D721Med (cell line): ENCODE results near the gene PRKG1.

Experiments
- DNase-seq: peaks from one replicate; pipeline ENCODE4 v3.0.0; 2011; ENCODE audit warnings: low spot score; ENCODE audit not compliant: insufficient read length
- FAIRE-seq: peaks from 2 replicates; lab custom pipeline; 2011; peaks lifted over from hg19 to GRCh38; lab: Jason Lieb, UNC
- TF ChIP-seq, protein P1 (sequence below): IDR thresholded peaks from 2 replicates; pipeline ENCODE4 v1.5.1; 2012; ENCODE audit warnings: mild to moderate bottlenecking, control low read depth; ENCODE audit not compliant: insufficient read depth; ENCODE audit errors: missing control alignments

PRKG1 gene

DNA sequence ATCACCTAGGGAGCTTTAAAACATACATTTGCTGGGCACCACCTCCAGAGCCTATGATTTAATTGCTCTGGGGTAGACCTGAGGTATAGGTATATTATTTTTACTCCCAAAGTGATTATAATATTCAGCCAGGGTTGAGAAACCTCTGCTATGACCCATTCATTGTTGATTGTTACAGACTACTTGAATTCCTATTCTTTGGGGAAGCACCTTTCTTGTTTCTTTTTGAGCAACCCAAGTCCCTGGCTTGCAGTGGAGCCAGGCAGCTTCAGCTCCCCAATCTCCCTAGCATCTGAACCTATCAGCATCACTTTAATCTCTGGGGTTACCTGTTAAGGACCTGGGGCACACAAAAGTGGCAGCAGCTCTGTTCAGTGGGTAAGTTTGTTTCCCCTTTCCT is 8.6 kb downstream of the PRKG1 start:
- no peak for FAIRE-seq
- TF ChIP-seq, protein P1, sequence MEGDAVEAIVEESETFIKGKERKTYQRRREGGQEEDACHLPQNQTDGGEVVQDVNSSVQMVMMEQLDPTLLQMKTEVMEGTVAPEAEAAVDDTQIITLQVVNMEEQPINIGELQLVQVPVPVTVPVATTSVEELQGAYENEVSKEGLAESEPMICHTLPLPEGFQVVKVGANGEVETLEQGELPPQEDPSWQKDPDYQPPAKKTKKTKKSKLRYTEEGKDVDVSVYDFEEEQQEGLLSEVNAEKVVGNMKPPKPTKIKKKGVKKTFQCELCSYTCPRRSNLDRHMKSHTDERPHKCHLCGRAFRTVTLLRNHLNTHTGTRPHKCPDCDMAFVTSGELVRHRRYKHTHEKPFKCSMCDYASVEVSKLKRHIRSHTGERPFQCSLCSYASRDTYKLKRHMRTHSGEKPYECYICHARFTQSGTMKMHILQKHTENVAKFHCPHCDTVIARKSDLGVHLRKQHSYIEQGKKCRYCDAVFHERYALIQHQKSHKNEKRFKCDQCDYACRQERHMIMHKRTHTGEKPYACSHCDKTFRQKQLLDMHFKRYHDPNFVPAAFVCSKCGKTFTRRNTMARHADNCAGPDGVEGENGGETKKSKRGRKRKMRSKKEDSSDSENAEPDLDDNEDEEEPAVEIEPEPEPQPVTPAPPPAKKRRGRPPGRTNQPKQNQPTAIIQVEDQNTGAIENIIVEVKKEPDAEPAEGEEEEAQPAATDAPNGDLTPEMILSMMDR: no peak
- DNase-seq: no peak

GRCh38 chr10:51083356-51083853 is 9.1 kb downstream of the PRKG1 start:
- no peak for DNase-seq
- no peak for FAIRE-seq
- TF ChIP-seq, protein P1: no peak

DNA sequence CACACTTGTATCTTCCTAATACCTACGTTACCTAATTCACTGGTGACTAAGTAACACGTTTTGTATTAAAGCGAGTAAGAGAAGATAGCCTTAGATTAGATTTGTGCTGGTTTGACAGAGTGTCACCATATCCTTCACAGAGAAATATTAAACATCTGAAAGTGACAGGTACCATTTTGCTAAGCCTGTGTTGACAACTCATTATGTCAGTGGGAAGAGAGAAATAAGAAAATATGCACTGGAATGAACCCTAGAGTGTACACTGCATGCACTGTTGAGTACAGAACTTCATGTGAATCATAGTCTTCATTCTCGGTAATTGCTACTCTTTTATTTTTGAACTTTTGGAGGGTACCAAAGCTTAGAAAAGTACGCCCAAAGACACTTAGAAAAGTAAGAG is 10.9 kb downstream of the PRKG1 start:
- FAIRE-seq (no peak), DNase-seq (no peak)
- TF ChIP-seq, protein P1: no peak

- FAIRE-seq: no peak
These were observed 12.4 kb downstream of the PRKG1 start for GRCh38 chr10:51086710-51087109.

GRCh38 chr10:51087114-51087513 is 12.8 kb downstream of the PRKG1 start:
- DNase-seq: no peak
- TF ChIP-seq, protein P1: no peak
- no peak for FAIRE-seq

More at GRCh38 chr10:51086710-51087109, 12.4 kb downstream of the PRKG1 start:
- no peak for DNase-seq
- TF ChIP-seq, protein P1: no peak

GRCh38 chr10:51090190-51090589 is 15.9 kb downstream of the PRKG1 start:
- FAIRE-seq: no peak
- no peak for DNase-seq
- TF ChIP-seq, protein P1: no peak

GRCh38 chr10:51092402-51092801 is 18.1 kb downstream of the PRKG1 start:
- TF ChIP-seq, protein P1: no peak
- no peak for DNase-seq
- FAIRE-seq: no peak
